ENCODE data around the gene VPS35L.

The VPS35L gene

DNA sequence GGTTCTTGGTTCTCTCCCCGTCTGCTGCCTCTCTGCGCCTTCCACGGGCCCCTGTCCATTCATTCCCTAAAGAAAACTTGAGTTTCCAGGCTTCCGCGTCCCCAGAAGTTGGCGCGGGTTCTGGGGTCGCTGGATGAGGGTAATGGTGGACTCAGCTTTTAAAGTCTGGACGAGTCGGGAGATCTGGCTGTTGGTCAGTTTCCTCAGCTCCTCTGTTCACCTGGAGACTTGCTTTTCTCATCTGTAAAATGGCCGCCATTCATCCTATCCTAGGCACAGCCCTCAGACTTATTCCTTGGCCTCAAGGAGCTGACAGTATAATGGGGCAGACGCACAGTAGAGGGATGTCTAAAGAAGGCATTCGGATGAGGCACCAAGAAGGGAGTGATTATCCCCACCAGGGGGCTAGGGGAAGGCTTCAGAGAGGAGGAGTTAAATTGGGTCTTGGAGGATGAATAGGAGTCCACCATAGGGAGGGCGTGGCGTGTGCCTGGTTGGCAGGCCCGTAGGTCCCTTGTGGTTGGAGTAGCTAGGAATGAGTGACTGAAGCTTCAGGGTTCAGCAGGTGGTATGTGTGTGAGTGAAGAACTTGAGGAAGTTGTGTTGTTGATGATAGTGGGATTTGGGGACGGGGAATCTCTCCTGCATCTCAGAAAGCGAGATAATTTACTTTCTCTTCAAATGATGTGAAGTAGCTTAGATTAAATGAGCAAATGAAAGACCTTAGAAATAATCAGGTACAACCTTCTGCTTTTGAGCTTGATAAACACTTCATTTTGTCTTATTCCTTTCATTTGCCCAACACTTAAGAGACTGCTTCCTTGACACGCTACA is 652 bp downstream of the VPS35L start:
- DNase-seq (ENCODE audit: insufficient read length, low spot score) (no peak), FAIRE-seq (no peak)
- no peak for TF ChIP-seq POLR2A (IDR thresholded peaks at IDR 0.05; ENCODE audit: low read depth, low read length)

DNA sequence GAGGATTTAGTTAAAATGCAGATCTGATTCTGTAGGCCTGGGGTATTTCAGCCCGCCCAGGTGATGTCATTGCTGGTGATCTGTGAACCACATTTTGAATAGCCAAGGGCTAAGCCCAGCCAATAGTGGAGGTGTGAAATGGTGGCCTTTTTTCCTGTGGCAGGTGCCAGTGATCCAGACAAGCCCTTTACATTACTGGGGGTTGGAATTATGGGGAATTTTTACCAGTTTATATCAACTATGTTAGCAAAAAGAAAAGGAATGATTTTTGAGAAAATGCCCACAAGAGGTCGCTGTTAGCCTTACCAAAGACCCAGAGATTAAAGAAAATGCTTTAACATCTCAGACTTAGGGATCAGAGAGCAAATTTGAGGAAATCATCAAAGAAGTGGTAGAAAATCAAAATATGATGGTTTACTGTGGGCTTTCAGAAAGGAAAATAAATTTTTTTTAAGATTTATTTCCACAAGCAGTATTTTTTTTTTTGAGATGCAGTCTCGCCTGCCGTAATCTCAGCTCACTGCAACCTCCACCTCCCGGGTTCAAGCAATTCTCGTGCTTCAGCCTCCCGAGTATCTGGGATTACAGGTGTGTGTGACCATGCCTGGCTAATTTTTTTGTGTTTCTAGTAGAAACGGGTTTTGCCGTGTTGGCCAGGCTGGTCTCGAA is 3.9 kb downstream of the VPS35L start:
- no peak for FAIRE-seq
- TF ChIP-seq POLR2A (IDR thresholded peaks at IDR 0.05; ENCODE audit: low read depth, low read length): no peak

DNA sequence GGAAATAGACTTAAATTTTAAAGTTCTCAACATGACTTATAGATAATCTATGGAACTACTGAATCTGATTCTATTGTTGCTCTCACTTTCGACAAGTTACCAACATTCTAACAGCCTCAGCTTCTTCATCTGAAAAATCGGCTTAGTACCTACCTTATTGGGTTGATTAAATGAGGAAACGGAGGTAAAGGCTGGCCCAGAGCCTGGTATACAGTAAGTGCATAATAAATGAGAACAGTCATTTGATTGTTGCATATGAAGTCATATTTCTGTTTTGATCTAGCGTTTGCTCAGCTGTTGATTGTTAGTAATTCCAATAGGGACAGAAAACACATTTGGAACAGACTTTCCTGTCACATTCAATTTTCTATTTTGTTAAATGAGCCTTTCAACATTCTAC is 4.6 kb downstream of the VPS35L start:
- FAIRE-seq: no peak
- no peak for TF ChIP-seq POLR2A (IDR thresholded peaks at IDR 0.05; ENCODE audit: low read depth, low read length)
- no peak for DNase-seq (ENCODE audit: insufficient read length, low spot score)

More for the DNA sequence above, 3.9 kb downstream of the VPS35L start:
- peak; percentile 28 for DNase-seq (ENCODE audit: insufficient read length, low spot score)

DNA sequence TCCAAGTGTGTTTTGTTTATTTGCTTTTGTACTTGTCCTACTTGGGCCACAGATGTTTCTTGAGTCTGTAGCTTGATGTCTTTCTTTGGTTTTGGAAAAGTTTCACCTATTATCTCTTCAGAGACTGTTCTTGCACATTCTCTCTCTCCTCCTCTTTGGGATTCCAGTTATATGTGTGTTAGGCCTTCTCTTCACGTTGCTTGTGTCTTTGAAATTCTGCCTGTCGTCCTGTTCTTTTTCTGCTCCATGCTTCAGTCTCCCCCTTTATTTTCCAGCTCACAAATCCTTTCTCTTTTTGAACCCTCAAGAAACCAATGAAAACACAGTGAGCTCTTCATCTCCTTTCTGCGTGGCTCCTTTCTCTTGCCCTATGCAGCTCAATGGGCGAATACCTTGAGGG is 7.9 kb downstream of the VPS35L start:
- FAIRE-seq (no peak), DNase-seq (ENCODE audit: insufficient read length, low spot score) (no peak)
- TF ChIP-seq POLR2A (IDR thresholded peaks at IDR 0.05; ENCODE audit: low read depth, low read length): no peak

DNA sequence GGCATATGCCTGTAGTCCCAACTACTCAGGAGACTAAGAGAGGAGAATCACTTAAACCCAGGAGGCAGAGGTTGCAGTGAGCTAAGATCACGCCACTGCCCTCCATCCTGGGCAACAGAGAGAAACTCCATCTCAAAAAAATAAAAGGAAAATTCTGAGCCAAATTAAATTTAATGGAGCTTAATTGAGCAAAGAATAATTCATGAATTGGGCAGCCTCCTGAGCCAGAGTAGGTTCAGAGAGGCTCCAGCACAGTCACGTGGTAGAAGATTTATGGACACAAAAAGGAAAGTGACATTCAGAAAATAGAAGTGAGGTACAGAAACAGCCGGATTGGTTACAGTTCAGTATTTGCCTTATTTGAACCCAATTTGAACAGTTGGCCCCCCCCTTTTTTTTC is 10.9 kb downstream of the VPS35L start:
- DNase-seq (ENCODE audit: insufficient read length, low spot score) (no peak), FAIRE-seq (no peak)
- TF ChIP-seq POLR2A (IDR thresholded peaks at IDR 0.05; ENCODE audit: low read depth, low read length): no peak

DNA sequence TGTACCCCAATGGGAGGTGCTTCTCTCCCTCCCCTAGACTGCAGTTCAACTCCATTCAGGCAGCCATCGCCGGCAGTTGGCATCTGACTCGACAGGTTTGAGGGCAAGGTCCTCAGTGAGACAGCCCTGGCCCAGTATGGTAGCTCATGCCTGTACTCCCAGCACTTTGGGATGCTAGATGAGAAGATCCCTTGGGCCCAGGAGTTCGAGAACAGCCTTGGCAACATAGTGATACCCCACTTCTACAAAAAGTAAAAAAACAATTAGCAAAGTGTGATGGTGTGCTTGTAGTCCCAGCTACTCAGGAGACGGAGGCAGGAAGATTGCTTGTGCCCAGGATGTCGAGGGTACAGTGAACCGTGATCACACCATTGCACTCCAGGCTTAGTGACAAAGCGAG is 12.1 kb downstream of the VPS35L start:
- no peak for TF ChIP-seq POLR2A (IDR thresholded peaks at IDR 0.05; ENCODE audit: low read depth, low read length)
- FAIRE-seq (no peak), DNase-seq (ENCODE audit: insufficient read length, low spot score) (no peak)

DNA sequence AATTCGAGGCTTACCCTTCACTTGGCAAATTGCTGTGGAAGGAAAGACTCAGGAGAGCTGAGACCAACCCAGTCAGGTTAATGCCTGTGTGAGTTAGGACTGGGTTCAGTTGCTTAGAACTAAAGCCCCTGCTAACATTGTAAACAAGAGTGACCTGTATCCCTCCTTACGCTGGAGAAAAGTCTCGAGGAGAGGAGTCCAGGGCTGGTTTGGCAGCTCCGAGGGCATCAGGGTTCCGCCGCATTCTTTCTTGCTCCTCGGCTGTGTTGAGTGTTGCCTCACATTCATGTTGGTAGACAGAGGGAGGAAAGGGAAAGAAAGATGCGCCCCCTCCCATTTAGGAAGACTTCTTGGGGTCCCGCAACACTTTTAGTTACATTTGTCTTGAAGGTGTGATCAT is 18.5 kb downstream of the VPS35L start:
- FAIRE-seq: no peak
- no peak for DNase-seq (ENCODE audit: insufficient read length, low spot score)
- no peak for TF ChIP-seq POLR2A (IDR thresholded peaks at IDR 0.05; ENCODE audit: low read depth, low read length)

DNA sequence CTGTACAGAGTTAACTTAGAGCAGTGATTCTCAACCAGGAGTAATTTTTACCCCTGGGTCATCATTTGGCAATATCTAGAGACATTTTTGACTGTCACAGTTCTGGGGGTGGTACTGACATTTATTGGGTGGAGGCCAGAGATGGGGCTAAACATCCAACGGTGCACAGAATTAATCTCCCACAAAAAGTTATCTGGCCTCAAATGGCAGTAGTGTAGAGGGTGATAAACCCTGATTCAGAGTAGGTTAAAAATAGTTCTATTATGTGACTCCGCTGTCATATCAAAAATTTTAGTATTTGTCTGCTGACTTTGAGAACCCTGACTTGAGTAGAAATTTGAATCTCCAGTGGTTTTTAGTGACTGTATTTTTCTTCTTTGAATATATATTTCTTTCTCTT is 19.1 kb downstream of the VPS35L start:
- TF ChIP-seq POLR2A (IDR thresholded peaks at IDR 0.05; ENCODE audit: low read depth, low read length): no peak
- DNase-seq (ENCODE audit: insufficient read length, low spot score): no peak
- FAIRE-seq: no peak

DNA sequence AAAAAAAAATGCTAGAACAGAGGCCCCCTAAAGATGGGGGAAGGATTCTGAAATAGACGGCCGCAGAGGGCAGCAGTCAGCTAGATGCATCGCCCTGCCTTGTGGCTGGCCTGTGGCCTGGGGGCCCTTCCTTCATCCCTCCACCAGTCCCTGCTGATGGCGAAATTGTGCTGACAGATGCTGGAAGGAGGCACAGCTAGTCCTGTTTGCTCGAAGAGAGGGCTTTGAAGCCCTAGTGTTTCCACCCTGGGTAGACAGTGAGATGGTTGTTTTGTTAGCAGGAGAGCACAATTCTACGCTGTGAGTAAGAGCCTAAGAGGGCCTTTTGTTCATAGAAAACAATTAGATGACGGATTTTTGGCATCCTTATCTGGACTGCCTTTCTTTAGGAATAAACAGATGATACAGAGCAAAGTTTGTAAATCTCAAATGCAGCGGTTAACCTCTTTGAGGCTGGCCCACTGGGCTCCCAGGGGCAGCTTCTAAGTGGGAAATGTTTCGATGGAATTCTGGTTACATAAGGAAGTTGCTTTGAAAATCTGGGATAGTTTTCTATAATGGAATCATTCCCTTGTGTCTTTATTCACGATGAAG is 23.0 kb downstream of the VPS35L start:
- FAIRE-seq (no peak), DNase-seq (ENCODE audit: insufficient read length, low spot score) (no peak)
- TF ChIP-seq POLR2A (IDR thresholded peaks at IDR 0.05; ENCODE audit: low read depth, low read length): no peak

DNA sequence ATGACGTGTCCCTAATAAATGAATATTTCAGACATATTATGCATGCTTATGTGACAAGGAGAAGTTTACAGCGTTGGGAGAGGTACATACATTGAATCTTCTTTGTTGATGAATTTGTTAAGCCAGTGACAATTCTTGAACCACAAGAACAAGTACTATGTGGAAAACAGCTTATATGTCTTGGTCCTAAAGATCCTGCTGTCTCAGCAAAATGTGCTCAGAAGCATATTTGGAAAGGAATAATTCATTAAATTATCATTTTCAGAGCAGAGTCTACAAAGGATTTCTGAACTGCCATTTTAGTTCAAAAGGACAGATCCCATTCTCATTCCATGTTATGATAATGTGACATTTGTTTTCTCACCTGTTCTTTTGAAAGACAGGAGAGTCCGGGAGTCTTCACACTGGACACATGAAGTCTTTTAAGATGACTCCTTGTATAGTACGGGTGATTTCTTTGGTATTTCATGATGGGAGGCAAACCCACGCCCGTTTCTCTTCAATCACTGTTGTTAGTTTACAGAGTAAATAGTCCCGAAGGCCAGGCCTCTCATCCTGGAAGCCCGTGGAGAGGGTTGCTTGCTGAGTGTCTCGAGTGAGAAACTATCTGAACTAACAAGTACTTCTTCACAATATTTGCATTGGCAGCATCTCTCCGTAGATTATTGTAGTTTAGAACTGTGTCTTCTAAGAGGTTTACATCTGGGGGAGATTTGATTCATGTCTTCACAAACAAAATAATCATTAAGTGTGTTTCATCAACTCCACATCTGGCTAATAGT is 26.7 kb downstream of the VPS35L start:
- TF ChIP-seq POLR2A (IDR thresholded peaks at IDR 0.05; ENCODE audit: low read depth, low read length): no peak
- FAIRE-seq (no peak), DNase-seq (ENCODE audit: insufficient read length, low spot score) (no peak)

DNA sequence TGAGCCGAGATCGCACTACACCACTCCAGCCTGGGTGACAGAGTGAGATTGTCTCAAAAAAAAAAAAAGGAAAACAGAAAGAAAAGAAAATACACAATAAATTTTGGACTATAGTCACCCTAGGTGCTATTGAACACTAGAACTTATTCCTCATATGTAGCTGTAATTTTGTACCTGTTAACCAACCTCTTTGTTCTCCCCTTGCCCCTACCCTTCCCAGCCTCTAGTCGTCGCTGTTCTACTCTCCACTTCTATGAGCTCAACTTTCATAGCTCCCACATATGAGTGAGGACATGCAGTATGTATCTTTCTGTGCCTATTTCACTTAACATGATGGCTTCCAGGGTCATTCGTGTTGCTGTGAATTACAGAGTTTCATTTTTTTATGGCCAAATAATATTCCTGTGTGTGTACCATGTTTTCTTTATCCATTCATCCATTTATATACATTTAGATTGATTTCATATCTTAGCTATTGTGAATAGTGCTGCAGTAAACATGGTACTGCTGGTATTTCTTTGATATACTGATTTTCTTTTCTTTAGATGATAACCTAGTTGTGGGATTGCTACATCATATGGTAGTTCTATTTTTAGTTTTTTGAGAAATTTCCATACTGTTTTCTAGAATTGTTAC is 28.3 kb downstream of the VPS35L start:
- peak; percentile 48 for FAIRE-seq
- DNase-seq (ENCODE audit: insufficient read length, low spot score): no peak
- no peak for TF ChIP-seq POLR2A (IDR thresholded peaks at IDR 0.05; ENCODE audit: low read depth, low read length)

DNA sequence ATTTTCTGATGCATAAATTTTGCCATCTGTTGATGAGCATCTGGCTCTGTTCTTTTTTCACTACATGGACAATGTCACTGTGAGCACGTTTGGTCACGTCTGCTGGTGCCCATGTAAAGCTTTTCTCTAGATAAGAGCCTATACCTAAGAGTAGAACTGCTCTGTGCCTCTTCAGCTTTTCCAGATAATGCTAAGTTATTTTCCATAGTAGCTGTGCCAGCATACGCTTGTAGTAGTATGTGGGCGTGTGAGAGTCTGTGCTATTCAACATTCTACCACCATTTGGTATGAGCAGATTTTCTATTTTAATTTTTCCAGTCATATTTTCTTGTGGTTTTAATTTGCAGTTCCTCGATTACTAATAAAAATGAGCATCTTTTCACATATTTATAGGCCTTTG is 33.2 kb downstream of the VPS35L start:
- FAIRE-seq: no peak
- DNase-seq (ENCODE audit: insufficient read length, low spot score): no peak
- TF ChIP-seq POLR2A (IDR thresholded peaks at IDR 0.05; ENCODE audit: low read depth, low read length): no peak

DNA sequence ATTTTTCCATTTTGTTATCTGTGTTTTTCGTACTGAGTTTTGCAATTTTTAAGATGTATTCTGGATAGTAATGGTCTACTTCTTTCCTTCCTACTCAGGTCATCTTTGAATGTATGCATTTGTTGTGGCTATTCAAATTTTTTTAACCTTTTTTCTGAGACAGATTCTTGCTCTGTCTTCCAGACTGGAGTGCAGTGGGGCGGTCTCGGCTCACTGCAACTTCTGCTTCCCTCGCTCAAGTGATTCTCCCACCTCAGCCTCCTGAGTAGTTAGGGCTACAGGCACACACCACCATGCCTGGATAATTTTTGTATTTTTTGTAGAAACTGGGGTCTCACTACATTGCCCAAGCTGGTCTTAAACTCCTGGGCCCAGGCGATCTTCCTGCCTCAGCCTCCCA is 33.6 kb downstream of the VPS35L start:
- FAIRE-seq: no peak
- no peak for TF ChIP-seq POLR2A (IDR thresholded peaks at IDR 0.05; ENCODE audit: low read depth, low read length)
- DNase-seq (ENCODE audit: insufficient read length, low spot score): no peak
